Endothelial cell of umbilical vein (primary cell): ENCODE results near the gene MAPK1IP1L. TPM values are rescaled to one million over a fixed set of nuclear protein-coding genes. Genes with fewer than 3 reads are reported as not detected.
A peak's percentile ranks its signal among the peaks of the same experiment; 100 is the strongest.

Experiments used
- BruUV-seq: library from RNA; stranded (reverse); fragments of 400-500 nt; replicated peaks from 2 replicates; lab custom pipeline; 2021; lab: Mats Ljungman, UMichigan
- CTCF ChIA-PET: fragments of 300-600, 350-600 bp; sonication (Branson Sonifier 250); formaldehyde crosslinking; loops from one replicate; lab custom pipeline; 2021; ENCODE audit warnings: antibody characterized with exemption, inconsistent platforms; lab: Charles Lee
- POLR2A ChIA-PET: fragments of 300-600, 350-600 bp; sonication (Branson Sonifier 250); formaldehyde crosslinking; loops from one replicate; lab custom pipeline; 2021; ENCODE audit warnings: antibody characterized with exemption, inconsistent platforms; lab: Charles Lee
- DNase-seq: peaks from one replicate; pipeline ENCODE4 v3.0.0-alpha.2; 2011; ENCODE audit warnings: low read depth, low spot score
- FAIRE-seq: peaks from 2 replicates; lab custom pipeline; 2011; peaks lifted over from hg19 to GRCh38; lab: Jason Lieb, UNC
- H2AFZ ChIP-seq: 2 replicates; pipeline ENCODE4 v1.6.0; 2012; ENCODE audit warnings: low read depth, low read length, control low read depth, inconsistent platforms
- H3K27ac ChIP-seq: 2 replicates; pipeline ENCODE4 v1.5.1; 2011; ENCODE audit warnings: low read depth, mild to moderate bottlenecking, control low read depth, low read length, moderate library complexity; ENCODE audit not compliant: insufficient read depth
- H3K27me3 ChIP-seq, 2 experiments: 2 replicates each; pipeline versions ENCODE4 v1.6.0 to v1.6.1; 2011; ENCODE audit warnings: low read length in 2 of 2, mixed read lengths in 1 of 2; ENCODE audit not compliant: control insufficient read depth in 2 of 2, insufficient read depth in 2 of 2
- H3K36me3 ChIP-seq, 2 experiments: 2 replicates in 1 of 2; 3 replicates in 1 of 2; pipeline ENCODE4 v1.5.1; 2011; ENCODE audit warnings: low read length in 2 of 2, mild to moderate bottlenecking in 1 of 2, moderate library complexity in 1 of 2; ENCODE audit not compliant: control insufficient read depth in 2 of 2, insufficient read depth in 2 of 2; ENCODE audit errors: extremely low read depth in 1 of 2
- H3K4me1 ChIP-seq: 3 replicates; pipeline ENCODE4 v1.5.1; 2011; ENCODE audit warnings: mild to moderate bottlenecking, low read length; ENCODE audit not compliant: control insufficient read depth, insufficient read depth; ENCODE audit errors: extremely low read depth
- H3K4me2 ChIP-seq: 2 replicates; pipeline ENCODE4 v1.6.1; 2011; ENCODE audit warnings: low read length, control low read depth, mixed read lengths; ENCODE audit not compliant: insufficient read depth
- H3K4me3 ChIP-seq, 3 experiments: fragments of 200-600 bp in 1 of 3; sonication (generic), shearing (Covaris generic) in 1 of 3; replicated peaks in 1 of 3; 2 replicates each; pipeline ENCODE4 v1.5.1; 2011 to 2016; ENCODE audit warnings: control low read depth in 3 of 3, low read length in 3 of 3, mild to moderate bottlenecking in 2 of 3, inconsistent platforms in 1 of 3, low read depth in 1 of 3, moderate library complexity in 1 of 3; ENCODE audit not compliant: insufficient read depth in 1 of 3
- H3K79me2 ChIP-seq: 2 replicates; pipeline ENCODE4 v1.6.0; 2012; ENCODE audit warnings: low read length, inconsistent platforms; ENCODE audit not compliant: control insufficient read depth, insufficient read depth
- H3K9ac ChIP-seq: replicated peaks from 2 replicates; pipeline ENCODE3; 2011; ENCODE audit warnings: low read length, control low read depth; ENCODE audit not compliant: insufficient read depth; ENCODE audit errors: extremely low read depth
- H3K9me1 ChIP-seq: replicated peaks from 3 replicates; pipeline ENCODE4 v1.6.0; 2011; ENCODE audit warnings: mild to moderate bottlenecking, low read length; ENCODE audit not compliant: control insufficient read depth, insufficient read depth; ENCODE audit errors: extremely low read depth
- H3K9me3 ChIP-seq: replicated peaks from 2 replicates; pipeline ENCODE4 v1.5.1; 2012; ENCODE audit warnings: low read length, inconsistent platforms; ENCODE audit not compliant: control insufficient read depth, insufficient read depth
- H4K20me1 ChIP-seq: replicated peaks from 2 replicates; pipeline ENCODE3; 2011; ENCODE audit warnings: mild to moderate bottlenecking, low read length; ENCODE audit not compliant: control insufficient read depth, insufficient read depth; ENCODE audit errors: extremely low read depth
- CTCF ChIP-seq, 2 donors: IDR thresholded peaks; 1 replicate in 1 of 2; 2 replicates in 1 of 2; pipeline ENCODE4 v1.5.1; 2011; ENCODE audit warnings: low read length in 2 of 2, mild to moderate bottlenecking in 2 of 2, moderate library complexity in 2 of 2, control low read depth in 1 of 2, inconsistent platforms in 1 of 2, low read depth in 1 of 2; ENCODE audit not compliant: insufficient read depth in 1 of 2; ENCODE audit errors: extremely low read depth in 1 of 2
- FOS ChIP-seq: IDR thresholded peaks from 2 replicates; pipeline ENCODE4 v1.6.1; 2011; ENCODE audit warnings: mild to moderate bottlenecking, low read length, moderate library complexity, borderline replicate concordance; ENCODE audit not compliant: insufficient read depth
- GATA2 ChIP-seq: IDR thresholded peaks from 2 replicates; pipeline ENCODE4 v1.7.0; 2011; ENCODE audit warnings: low read depth, mild to moderate bottlenecking, moderate library complexity, mixed read lengths, low read length; ENCODE audit not compliant: insufficient read length, insufficient read depth
- JUN ChIP-seq: IDR thresholded peaks from 2 replicates; pipeline ENCODE4 v1.6.1; 2011; ENCODE audit warnings: borderline replicate concordance, low read depth; ENCODE audit not compliant: insufficient read length, insufficient read depth
- MYC ChIP-seq: IDR thresholded peaks from one replicate; pipeline ENCODE4 v1.6.1; 2011; ENCODE audit warnings: mild to moderate bottlenecking, low read depth, low read length
- POLR2AphosphoS5 ChIP-seq: IDR thresholded peaks from 2 replicates; pipeline ENCODE4 v1.6.1; 2012; ENCODE audit warnings: low read depth, mild to moderate bottlenecking, control low read depth, low read length, moderate library complexity; ENCODE audit not compliant: insufficient read depth
- dilution Hi-C: fragments of 300-500 bp; cut with MboI; formaldehyde crosslinking; loops from one replicate; pipeline ENCODE4 v1.15.0; 2019; ENCODE audit warnings: low sequenced_read_pairs; ENCODE audit not compliant: extremely low pct_ligation_motif_present
- intact Hi-C: fragments of 100-400 bp; cut with micrococcal nuclease; formaldehyde crosslinking; loops from one replicate; pipeline ENCODE4 v1.10.0; 2022
- polyA plus RNA-seq, 4 experiments: library from polyadenylated mRNA; depleted of rRNA in 3 of 4; stranded (reverse) in 3 of 4; unstranded in 1 of 4; fragments of >200 nt; gene quantifications; 2 replicates each; pipeline versions ENCODE4 v1.2.1 to v1.2.3, GENCODE V29; 2011 to 2012; ENCODE audit warnings: missing spikeins in 1 of 4
- total RNA-seq: library from RNA; stranded (reverse); gene quantifications from 2 replicates; pipeline ENCODE4 v1.2.3, GENCODE V29; 2021

Gene MAPK1IP1L
- total and polyA plus RNA-seq, 2 donors (not counting 3 experiments of a cell fraction or from before 2014, with no cell fraction given): 129 to 208 TPM

DNA sequence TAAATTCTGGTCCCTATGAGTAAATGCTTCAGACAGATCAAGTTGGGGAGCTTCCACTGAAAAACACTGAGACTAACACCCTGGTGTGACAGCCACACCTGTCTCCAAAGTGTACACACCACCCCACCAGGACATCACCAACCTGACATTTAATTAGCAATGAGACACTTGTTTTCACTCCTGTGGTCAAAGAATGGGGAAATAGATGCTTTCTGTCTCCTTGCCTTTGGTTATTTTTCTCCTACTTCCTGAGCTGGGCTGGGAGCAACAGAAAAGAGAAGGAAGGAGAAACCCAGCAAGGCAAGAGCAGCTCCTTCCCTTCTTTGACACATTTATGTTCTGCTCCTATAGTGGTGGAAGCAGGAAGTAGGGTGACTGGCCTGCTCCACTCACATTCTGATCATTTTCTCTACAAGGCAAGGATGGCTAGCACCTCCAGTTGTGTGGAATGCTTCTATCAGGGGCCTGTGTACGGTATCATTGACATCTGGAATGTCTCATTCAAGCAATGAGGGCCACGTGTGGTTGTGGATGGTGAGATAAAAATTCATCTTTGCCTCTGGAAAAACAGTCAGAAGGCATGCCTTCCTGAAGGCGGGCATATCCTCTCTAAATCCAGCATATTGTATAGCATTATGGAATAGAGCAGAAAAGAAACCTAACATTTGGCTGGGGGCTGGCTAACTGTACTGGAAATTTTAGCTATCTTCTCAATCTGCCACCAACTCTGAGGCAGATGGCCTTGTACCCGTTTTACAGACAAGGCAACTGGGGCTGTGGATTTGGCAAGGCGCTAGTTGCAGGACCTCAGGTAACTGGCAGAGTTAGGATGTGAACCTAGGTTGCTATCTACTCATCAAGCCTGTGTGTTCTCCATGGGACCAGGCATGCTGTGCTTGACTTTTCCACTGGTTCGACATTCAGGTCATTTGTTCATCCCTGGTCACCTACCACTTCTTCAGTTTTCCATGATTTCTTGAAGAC lies 52.8 kb downstream of the MAPK1IP1L start:
- Histone ChIP-seq H4K20me1 (no peaks in the 10 kb centered on the region), H3K9me1 (no peaks in the 10 kb centered on the region), H3K4me2 (no peak overlapping the region), H3K9me3 (no peaks in the 10 kb centered on the region), H2AFZ (peak overlapping the region; percentile 97), H3K4me1 (peaks cover 39% of the 10 kb centered on the region), H3K27me3 (no peaks in the 10 kb centered on the region), H3K36me3 (no peaks in the 10 kb centered on the region), H3K79me2 (no peaks in the 10 kb centered on the region), H3K27ac (peak overlapping the region; percentile 98), H3K9ac (no peak overlapping the region), H3K4me3 (no peak overlapping the region)
- no TSS peak for BruUV-seq
- ChIA-PET POLR2A (no interaction called here), CTCF (interaction anchor here (0.6 to 4.3 kb wide), 6 partner anchors 14 to 273 kb away, joined by 3 to 24 read pairs (median 5); partner anchors contain the start of gene MAPK1IP1L)
- TF ChIP-seq CTCF (IDR thresholded peaks at IDR 0.05; ENCODE audit: extremely low read depth in 1 of 2, insufficient read depth in 1 of 2, low read depth in 1 of 2, low read length in 2 of 2) (no peak), FOS (no peak), POLR2AphosphoS5 (no peak), GATA2 (no peak), MYC (no peak), JUN (no peak)
- DNase-seq (no peak), FAIRE-seq (no peak)
- intact Hi-C loops: loop anchor here (2.0 kb wide), 1 partner anchor 77 kb away; the partner anchor contains the start of genes SOCS4 and WDHD1
- dilution Hi-C loops: no loop called here
